Raji (cell line): ENCODE data around the gene PTP4A1.

ENCODE experiments used
- POLR2A ChIP-seq: IDR thresholded peaks from 2 replicates; pipeline ENCODE4 v1.6.1; 2011; ENCODE audit warnings: low read depth, low read length, control low read depth; ENCODE audit not compliant: insufficient read depth

PTP4A1 gene

GRCh38 chr6:63597141-63598048 is 25.1 kb downstream of the PTP4A1 start:
- no peak for TF ChIP-seq POLR2A

DNA sequence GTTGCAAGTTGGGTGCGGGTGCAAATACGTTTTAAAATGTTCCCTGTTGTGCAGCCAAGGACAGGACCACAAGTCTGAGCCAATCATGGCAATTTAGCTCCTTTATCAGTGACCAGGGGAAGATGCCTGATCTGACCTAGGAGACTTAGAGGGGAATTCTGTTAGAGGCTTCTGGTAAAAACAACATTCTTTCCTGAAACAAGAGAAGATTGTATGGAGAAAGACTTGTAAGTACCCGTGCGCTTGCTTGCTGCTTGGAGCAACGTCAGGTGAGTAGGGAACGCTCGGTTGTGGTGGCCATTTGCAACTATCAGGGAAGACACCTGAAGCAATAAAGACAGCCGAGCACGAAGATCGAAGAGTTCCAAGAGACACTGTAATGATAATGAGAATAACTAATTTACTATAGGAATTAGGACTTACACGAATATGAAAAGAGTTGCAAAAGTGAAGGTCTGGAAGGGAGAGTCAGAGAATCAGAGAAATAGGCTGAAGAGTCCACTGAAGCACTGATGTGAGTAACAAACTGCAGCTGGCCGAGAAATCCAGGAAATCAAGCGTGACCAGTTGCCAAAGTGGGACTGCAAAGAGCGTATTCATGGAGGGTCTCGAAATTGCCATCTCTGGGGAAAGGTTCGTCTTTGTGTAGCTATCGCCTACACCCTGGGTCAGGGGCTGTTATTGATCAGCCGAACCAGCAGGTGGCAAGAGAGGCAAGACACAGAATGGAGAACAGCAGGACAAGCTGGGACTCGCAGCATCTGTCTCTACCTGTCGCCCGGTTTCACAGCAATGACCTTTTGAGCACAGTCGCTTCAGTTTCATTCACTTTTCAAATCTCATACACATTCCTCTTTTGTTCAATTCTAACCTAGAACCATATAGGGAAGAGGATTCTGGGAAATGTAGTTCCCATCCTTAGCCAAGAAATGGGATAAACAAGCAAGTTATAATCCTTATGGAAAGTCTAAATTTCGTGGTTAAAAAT is 26.1 kb downstream of the PTP4A1 start:
- TF ChIP-seq POLR2A, result no peak

DNA sequence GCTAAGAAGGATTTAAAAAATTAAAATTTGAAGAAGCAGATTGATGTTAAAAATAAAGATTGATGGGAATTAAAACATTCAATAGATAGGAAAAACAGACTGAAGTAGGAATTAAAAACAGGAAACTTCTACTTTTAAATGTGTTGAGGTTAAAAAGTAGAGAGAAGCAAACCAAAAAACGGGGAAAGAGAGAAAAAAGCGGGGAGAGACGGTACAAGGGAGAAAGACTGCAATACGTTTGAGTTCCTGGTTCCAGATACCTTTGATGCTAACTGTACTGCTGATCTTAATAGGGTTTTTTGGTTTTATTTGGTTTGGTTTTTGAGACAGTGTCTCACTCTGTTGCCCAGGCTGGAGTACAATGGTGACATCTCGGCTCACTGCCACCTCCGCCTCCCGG is 27.0 kb downstream of the PTP4A1 start:
- TF ChIP-seq POLR2A, result no peak

DNA sequence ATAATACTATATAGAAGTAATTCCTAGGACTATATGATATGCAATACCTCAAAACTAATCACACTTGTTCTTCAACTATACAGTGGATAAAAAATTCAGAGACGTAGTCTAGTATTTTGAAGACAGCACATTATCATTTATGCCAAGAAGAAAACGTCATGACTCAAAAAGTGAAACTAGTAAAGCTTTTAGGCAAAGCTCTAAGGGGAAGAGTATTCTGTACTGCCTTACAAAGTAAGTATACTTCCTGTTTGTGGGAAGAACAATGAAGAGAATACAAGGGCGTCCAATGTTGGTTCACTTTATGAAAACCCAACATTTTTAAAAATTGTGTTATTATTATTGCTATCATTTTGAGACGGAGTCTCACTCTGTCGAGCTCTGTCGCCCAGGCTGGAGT is 27.9 kb downstream of the PTP4A1 start:
- no peak for TF ChIP-seq POLR2A

GRCh38 chr6:63609231-63609630 is 37.0 kb downstream of the PTP4A1 start:
- TF ChIP-seq POLR2A, result no peak

DNA sequence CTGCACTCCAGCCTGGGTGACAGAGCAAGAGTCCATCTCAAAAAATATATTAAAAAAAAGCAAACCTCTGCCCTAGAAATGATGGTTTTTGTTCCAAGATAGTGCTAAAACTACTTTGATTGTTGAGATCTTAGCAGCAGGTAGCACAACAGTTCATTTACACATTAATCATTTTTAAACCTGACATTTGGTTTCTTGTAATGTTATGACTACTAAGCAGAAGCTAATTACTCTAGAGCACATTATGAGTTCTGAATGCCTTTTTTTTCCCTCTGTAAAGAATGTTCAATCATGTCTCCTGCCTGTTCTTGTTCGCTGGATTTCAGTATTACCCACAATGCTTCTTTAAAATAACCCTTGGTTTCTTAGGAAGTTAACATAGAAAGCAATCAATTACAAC is 38.7 kb downstream of the PTP4A1 start:
- TF ChIP-seq POLR2A, result no peak

DNA sequence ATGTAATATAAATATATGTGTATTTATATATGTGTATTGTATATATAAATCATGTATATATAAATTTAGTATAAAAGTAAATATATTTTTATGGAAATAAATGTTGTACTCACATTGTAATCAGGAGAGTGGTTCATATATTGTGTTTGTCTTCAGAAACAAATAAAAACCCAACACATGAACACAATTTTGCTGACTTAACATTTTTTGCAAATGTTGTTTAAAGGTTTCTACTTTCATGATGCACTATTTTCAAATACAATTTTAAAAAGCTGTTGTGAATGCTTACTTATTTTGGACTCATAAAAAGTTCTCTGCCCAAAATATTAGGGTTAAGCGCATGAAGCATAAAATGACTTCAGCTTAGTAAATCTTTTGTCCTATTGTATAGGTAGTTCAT is 39.3 kb downstream of the PTP4A1 start:
- TF ChIP-seq POLR2A, result no peak

- TF ChIP-seq POLR2A, result no peak
These were observed 43.3 kb downstream of the PTP4A1 start for GRCh38 chr6:63615590-63615989.
